GM19372 (cell line): ENCODE measurements around the gene BSND.

Source experiments
- ATAC-seq: cut with Tn5 transposase; IDR thresholded peaks from one replicate; pipeline ENCODE4 v1.9.1; 2021; ENCODE audit warnings: mild to moderate bottlenecking, low read depth, moderate library complexity; ENCODE audit not compliant: unreplicated experiment

BSND gene

DNA sequence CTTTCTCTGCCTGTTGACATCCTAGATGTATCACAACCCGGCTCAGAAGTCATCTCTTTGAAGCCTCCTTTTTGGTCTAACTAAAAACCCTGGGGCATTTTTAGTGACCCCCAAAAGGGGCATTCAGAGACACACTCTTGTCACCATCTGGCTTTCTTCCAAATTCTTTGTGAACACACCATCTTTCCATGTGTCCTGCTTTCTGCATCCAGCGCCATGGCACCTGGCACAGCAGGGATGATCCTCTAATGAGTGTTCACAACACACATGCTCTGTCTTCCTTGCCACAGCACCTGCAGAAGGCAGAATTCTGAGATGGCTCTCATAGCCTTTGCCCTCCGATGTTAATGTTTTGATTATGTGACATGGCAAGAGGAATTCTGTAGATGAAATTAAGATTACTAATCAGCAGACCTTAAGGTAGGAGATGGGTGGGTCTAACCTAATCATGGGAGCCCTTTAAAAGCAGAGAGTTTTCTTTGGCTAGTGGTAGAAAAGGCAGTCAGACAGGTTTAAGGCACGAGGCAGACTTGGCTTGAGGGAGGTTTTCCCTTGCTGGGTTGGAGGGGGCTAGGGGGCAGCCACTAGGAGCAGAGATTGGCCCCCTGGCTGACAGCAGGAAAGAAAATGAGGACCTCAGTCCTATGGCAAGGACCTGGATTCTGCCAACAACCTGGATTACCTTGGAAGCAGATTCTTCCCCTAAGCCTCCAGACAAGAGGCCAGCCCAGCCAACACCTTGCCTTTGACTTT, 23.2 kb upstream of the BSND start:
- no peak for ATAC-seq

DNA sequence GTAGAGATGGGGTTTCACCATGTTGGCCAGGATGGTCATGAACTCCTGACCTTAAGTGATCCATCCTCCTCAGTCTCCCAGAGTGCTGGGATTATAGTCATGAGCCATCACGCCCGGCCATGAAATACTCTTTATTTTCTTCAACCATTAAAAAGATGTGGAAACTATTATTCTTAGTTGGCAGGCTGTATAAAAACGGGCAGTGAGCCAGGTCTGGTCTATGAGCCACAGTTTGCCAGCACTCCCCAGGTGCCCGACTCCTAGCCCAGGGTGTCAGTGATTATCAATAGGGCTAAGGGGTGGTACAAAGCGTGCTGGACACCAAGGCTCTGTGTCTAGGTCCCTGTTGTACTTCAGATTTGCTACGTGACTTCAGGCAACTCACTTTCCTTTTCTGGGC, 22.0 kb upstream of the BSND start:
- ATAC-seq, result no peak

DNA sequence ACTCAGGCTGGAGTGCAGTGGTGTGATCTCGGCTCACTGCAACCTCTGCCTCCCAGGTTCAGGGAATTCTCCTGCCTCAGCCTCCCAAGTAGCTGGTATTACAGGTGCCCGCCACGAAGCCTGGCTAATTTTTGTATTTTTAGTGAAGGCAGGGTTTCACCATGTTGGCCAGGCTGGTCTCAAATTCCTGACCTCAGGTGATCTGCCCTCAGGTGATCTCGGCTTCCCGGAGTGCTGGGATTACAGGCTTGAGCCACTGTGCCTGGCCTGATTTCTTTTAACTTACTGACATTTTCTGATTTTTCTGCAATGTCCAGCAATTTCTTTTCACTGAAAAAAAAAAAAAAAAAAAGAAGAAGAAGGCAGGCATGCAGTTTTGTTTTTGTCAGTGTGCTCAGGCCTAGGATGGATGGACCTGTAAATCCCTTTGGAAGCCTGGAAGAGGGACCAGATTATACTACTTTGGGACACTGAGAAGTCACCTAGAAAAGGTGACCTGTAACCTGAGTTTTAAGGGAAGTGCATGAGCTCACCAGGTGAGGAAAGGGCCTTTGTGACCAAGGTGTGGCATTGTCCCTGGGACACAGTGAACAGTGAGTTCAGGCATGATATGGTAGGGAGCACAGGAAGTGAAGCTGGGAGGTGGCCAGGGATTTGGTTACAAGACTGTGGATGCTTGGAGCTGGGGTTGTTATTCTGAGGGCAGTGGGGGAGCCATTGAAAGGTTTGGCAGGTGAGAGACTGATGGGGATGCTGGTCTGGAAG, 21.0 kb upstream of the BSND start:
- no peak for ATAC-seq

DNA sequence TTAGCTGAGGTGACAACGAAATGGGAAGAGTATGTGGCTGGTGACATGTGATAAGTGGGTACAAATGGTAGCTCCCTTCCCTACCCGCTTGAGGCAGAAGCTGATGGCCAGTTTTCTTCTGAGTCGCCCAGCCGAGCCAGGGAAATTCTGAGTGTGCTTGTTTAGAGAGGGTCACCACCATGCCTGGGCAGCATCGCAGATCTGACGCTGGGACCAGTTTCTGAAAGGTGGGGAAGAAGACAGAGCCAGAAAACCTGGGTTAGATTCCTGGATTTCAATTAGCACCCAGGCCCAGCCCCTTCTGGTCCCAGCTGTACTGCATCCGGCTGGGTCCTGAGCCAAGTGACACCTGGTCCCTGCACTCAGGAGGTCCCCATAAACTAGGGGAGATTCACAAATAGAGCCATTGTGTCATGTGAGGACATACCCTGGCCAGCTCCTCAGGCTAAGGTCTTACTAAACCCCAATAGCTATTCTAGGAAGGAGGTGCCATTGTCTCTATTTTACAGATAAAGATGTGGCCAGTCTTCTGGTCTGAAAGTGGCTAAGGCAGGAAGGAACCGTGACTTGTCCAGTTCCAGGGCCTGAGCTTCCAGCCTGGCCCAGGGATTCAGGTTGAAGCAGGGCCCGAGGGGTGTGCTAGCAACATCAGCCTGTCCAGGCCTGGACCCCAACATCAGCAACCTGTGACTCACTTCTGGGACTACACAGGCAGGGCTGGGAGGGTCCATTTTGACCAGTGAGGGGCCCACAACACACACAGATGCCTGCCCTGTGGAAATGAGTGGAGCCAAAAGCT, 20.0 kb upstream of the BSND start:
- ATAC-seq, result no peak

DNA sequence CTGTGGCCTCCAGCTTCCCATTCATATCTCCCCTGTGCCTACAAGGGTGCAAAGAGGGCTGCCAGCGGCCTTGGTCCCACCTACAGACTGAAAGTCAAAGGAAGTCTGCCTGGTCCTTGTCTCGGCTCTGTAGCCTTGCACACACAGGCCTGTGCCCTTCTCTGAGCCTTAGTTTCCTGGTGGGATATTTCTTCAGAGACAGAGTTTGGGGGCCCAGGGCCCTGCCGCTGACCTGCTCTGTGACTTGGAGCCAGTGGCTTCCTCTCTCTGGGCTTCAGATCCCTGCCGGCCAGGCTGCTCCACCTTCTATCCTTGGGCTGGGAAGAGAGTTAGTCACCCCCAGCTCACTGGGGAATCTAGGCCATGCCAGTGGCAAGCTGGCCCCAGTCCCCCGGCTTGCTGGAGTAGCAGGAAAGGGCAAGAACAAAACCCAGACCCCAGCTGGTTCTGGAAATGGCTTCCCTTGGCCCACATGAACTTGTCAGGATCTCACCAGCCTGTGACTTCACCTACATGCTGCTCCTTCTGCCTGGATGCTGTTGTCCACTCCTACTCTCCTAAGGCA, 19.3 kb upstream of the BSND start:
- no peak for ATAC-seq

DNA sequence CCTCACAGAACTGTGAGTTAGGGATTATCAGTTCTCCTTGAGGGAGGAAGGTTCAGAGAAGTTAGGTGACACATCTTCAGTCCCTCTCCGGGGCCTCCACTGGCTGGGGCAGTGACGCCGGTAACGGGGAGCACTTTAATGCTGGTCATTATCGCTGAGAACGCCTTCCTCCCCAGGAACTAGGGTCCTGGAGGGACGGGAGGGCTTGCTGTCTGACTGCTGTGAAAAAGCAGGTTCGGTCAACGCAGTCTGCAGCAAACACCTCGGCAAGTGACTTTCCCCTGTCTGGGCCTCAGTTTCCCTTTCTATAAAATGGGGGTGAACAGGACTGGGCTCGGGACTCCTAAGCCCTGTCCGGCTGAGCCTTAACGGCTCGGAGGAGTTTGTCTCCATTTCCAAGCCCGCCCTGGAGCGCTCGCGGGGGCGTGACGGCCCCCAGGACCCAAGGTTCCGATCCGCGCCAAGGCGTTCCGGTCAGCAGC, 18.6 kb upstream of the BSND start:
- ATAC-seq, result no peak

DNA sequence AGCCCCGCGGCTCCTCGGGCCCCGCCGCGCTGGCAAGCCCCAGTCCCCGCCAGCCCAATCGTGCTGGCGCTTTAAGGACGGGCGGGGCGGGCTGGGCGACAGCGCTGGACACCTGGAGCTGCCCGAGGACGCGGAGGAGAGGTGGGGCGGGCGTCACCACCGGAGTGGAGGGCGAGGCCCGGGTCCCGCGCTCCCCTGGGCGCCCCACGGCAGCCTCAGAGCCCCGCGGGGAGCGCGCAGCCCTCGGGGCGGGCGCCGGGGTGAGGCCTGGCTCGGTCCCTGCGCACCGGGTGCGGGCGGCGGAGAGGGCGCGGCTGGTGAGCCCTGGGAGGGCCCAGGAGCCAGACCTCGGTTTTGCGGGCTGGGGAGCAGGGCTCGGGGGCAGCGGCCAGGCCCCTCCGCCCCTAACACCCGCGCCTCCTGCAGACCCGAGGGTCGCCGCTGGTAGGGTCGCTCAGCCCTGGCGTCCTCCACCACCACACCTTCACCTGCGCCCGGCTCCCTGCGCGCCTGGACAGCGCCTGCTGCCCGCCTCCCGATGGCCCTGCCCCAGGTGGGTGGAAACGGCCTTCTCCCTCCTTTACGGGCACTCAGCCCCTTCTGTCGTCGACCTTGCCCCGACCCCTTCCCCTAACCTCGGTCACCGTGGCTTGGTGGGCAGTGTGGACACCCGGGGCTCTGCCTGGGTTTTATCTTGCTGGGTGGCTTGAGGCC, 18.0 kb upstream of the BSND start, which contains the start of gene TMEM61:
TMEM61 (plus strand) TSS at position 101 of the 714 bp plus-strand sequence; CDS start at position 539, 438 bp downstream.
- ATAC-seq, result no peak

DNA sequence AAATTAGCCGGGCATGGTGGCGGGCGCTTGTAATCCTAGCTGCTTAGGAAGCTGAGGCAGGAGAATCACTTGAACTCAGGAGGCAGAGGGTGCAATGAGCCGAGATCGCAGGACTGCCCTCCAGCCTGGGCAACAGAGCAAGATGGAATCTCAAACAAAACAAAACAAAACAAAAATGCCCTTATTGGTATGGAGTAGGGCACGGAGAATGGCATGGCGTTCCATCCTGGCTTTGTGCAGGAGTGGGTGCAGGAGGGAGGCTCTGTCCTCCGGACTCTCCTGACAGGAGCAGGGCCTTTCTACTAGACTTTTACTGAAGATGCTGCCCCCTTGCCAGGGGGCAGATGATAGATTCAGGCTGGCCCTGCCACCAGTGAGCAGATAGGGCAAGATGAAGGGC, 17.3 kb upstream of the BSND start:
- no peak for ATAC-seq

DNA sequence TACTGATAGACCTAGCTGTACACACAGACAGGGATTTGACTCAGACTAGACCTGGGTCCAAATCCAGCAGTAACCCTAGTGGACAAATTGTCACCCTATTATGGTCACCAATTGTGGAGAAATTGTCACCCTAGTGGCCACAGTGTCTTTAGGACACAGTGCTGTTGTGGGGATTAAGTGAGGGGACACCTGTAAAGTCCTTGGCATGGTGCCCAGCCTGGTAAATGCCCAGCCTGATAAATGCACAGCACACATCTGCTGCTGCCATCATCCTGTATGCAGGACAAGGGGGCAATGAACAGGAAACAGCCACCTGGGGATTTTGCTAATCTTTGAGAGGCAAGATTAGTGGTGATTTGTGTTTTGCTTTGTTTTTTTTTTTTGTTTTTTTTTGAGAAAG, 16.0 kb upstream of the BSND start:
- no peak for ATAC-seq

DNA sequence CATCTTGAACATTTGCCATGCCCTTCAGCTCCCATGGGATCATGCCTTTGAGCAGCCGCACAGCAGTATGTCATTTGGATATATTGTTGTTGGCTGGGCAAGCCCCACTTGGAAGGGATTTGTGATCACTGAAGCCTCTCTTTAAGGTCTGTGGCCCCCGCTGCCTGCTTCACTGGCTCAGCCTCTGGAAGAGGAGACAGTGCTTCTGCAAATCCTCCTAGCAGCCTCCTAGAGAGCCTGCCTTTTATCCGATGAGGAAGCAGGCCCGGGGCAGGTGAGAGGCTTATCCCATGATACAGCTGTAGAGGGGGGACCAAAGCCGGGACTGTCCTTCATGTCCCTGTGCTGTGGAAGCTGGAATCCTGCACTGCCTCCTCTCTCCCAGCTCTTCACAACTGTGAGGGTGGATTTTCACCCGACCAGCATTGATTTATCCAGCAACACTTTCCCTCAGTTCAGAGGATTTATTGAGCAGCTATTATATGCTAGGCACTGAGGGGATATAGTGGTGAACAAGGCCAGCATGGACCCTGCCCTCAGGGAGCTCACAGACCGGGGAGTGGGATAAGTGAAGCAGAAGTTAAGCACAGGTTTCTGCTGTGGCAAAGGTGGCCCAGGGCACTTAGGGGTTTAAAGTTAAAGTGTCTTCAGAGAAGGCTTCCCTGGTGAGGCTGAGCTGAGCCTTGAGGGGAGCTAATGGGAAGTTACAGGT, 14.4 kb upstream of the BSND start:
- no peak for ATAC-seq

DNA sequence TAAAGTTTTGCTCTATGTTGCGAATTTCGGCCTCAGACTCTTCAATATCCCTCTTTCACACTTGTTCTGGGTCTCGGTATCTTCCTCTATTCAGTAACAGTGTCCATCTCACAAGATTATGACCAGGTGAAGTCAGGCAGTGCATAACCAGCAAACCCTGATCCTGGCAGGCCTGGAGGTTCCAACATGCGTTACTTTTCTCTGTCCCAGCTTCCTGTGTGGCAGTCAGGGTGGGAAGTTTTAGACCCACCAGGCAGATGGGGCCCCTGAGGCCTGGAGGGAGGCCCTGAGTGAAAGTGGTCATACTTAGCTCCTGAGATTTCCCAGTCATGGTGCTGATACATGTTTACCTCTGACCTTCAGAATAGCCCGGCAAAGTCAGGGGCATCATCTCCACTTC, 13.2 kb upstream of the BSND start:
- no peak for ATAC-seq

DNA sequence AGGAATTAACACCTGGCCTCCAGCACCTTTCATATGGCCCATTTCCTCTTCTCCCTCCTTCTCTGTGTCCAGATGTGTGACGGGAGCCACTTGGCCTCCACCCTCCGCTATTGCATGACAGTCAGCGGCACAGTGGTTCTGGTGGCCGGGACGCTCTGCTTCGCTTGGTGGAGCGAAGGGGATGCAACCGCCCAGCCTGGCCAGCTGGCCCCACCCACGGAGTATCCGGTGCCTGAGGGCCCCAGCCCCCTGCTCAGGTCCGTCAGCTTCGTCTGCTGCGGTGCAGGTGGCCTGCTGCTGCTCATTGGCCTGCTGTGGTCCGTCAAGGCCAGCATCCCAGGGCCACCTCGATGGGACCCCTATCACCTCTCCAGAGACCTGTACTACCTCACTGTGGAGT, 12.7 kb upstream of the BSND start:
- ATAC-seq, result no peak

DNA sequence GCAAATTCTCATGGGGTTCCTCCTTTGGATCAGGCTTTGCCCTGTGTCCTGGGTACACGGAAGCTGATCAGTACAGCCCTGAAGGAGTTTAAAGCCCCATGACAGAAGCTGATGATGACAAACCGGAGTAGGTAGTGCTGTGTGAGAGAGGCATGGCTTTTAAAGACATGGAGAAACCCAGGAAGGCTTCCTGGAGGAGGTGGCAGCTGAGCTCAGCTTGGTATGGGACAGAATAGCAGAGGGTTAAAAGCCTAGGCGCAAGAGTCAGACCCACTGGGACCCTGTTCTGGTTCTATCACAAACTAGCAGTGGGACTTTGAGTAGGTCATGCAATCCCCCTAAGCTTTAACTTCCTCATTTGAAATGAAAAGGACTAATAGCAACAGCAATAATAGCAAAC, 12.2 kb upstream of the BSND start:
- ATAC-seq, result no peak

DNA sequence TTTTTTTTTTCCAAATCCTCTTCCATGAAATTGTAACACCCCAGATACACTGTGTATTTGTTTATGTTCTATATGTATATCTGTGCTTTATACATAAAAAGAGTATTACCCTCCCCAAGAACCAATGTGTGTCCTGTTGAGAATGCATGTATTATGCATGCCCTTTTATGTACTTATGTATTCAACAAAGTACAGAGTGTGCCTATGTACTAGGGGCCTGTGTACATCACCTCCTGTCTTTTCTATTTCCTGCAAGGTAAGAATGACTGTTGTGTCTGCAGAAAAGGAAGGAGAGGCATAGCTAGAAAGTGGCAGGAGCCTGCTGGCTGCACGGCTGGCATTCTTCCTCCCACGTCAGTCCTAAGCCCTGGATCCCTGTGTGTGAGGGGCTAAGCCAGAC, 11.3 kb upstream of the BSND start:
- ATAC-seq, result no peak

DNA sequence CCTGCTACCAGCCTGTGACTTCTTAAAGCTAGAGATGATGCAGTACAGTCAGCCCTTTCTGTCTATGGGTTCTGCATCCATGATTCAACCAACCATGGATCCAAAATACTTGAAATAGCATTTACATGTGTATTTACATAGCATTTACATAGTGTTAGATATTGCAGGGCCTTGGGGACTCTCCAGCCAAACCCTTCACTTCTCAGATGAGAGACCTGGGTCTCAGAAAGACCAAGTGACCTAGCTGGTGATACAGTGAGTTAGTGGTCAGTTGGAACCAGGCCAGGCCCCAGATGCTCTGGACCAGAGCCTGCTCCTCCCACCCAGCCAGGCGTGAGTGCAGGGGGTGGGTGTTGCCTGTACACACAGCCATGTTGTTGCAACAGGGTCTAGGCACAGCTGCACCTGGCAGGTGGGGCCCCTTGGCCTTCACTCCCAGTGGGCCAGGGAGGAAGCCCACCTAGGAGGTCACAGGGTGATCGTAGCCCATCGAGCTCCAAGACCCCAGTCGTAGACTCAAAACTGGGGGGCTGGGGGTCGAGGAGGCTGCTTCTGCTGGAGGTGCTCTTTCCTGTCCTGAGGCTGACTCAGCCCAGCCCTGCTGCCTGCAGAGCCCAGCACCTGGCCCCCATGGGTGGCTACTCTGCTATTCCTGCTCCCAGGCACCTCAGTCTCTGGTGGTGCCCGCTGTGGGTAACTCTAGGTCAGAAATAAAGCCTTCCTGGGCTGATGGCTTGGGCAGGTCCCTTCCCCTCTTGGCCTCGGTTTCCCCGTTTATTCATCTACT, 10.6 kb upstream of the BSND start:
- ATAC-seq, result no peak

DNA sequence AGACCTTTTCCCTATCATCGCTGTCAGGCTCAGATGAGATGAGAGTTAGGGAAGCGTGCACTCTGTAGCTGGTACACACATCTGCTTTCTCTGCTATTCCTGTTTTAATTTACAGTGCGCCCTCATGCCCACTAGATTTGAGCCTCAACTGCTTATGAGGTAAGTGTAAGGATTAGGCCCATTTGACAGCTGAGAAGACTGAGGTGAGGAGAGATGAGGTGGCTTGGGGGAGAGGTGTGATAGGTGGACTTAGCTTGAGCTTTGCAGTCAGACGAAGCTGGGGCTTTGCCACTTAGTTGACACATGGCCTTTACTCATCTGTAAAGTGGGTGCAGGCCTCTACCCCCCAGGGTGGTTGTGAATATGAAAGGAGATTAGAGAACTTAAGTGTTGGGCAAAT, 9.8 kb upstream of the BSND start:
- no peak for ATAC-seq

DNA sequence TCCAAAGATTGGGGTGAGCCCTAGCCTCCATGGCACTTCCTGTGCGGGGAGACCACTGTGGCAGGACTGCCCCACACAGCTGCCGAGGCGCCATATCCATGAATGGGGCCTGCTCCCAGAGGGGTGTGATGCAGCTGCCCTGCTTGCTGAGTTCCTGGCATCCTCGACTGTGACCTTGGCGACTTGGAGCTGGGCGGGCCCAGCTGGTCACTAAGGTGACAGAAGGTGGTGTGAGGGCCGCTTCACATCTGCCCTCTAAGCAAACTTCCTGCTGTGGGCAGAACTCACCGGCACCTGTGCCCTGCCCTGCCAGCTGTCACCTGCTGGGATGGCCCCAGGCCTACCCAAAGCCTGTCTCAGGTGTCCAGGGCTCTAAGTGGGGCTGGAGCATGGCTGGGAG, 9.3 kb upstream of the BSND start:
- no peak for ATAC-seq

DNA sequence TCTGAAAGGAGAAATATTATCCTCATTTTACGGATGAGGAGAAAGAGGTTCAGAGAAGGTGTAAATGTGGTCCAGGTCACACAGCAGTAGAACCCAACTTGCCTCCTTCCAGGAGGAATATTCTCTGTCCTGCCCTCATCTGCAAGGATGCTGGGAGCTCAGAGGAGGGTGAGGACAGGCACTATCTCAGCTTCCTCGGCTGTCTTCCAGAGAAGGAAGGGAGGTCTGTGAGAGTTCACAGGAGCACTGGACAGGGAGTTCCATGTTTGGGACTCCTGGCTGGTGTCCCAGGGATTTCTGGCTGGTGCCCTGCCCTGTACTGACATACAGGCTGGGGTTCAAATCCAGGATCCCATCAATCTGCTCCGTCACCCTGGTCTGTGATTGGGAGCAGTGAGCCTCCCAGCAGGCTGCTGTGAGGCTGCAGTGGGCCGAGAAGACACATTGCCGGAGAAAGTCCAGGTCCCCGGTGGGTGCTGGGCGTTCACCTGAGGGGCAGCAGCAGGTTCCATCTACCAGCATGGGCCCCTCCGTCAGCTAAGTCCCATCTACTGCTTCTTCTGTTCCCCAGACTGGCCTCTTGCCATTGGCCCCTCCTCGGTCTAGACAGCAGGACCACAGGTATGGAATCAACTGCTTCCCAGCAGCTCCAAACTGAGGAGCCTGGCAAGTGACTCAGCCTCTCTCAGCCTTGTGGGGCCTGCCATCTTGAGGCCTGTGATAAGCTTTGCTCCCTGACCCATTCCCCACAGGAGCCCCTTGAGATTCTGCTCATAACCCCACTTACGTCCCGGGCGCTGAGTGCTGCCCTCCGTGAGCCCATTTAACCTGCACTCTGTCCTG, 8.5 kb upstream of the BSND start:
- no peak for ATAC-seq
